Activated CD8-positive, alpha-beta memory T cell treated with anti-CD3 and anti-CD28 coated beads, Interleukin-2, amount 50 U/mL, for 48 hours (primary cell): ENCODE measurements around the gene ZKSCAN3.
"Not testable (repeated sequence)": the region's sequence is repeated elsewhere in the genome, so short reads cannot be mapped to it uniquely, and the experiment has no call there.

Experiments
- DNase-seq: peaks from one replicate; pipeline ENCODE4 v3.0.0-alpha.2; 2020

Gene ZKSCAN3

DNA sequence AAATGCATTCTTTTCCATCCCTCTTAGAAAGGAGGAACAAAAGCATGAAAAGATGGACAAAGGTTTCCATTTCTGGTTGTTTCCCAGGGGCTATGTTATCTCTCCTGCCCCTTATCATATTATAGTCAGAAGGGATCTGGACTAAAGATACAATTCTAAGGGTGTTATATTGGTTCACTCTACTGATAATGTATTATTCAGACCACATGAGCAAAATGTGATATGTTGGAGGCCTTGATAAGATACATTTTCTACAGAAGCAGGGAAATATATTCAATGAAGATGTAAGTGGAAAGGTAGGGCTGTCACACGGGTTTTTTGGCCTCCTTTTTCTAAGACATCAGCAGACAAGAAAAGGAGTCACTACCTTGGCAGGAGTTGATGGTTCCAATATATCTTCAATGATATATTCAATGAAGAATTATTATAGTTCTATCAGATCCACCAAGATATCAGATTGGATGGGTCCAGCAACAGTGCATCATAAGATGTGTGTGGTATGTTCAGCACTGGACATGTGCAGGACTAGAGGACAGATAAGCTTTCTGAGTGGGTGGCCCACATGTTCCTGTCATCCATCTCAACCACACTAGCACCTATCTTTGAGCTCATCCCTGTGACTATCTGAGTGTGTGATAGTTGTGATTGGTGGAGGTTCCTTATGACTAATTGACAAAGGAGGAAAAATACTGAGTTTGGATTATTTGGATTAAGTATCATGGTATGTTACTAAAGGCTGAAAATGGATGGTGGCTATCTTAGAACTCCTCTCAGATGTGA lies 5.7 kb upstream of the ZKSCAN3 start:
- no peak for DNase-seq

DNA sequence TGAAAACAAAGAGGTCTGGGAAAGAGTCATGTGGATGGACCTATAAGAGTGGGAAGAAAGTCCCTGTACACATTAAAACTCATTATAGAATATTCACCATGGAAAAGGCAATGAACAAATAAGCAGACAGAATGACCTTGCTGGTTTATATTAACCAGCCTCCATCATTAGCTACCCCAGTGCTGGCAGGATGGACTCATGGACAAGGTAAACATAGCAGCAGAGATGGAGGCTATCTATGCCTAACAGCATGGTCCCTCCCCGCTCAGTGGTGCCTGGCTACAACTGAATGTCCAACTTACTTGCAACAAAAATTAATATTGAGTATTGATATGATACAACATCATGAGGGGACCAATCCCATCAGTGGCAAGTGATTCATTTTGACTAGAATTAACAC lies 4.5 kb upstream of the ZKSCAN3 start:
- no peak for DNase-seq

DNA sequence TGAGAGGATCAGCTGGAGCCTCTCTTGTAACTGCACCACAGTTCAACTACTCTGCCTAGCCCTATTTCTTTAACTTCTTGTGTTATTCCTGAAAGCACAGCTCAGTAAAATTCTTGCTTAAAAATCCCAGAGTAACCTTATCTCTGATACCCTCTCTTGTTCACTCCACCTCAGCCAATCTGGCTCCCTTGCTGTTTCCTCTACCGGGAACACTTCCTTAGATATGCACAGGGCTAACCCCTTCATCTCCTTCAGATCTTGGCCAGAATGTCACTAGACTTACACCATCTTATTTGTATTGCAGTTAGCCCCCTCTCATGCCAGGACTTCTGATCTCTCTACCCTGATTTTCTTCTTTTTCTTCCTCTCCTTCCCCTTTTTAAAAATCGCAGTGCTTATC lies 2.6 kb upstream of the ZKSCAN3 start:
- no peak for DNase-seq

DNA sequence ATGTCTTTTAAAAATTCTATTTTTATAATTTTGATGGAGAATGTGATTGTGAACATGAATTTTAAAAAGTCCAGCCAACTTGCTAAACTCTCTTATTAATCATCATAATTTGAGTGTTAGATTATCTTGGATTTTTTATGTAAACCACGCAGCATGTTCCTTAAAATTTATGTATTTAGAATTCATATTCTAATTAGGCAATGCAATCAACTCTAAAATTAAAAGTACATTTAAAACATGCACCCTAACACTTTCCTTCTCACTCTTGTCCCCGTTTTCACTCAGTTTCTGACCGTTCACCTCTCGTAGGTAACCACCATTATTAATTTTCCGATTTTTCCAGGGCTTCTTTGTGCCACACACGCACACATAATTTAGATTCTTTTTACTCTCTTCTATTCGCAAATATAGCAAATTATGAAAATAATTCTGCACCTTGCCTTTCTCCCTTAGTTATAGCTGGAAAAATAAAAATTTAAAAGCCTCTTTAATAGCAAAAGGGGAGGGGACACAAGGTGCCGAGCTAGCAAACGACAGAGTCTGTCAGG lies 329 bp upstream of the ZKSCAN3 start:
- no peak for DNase-seq

DNA sequence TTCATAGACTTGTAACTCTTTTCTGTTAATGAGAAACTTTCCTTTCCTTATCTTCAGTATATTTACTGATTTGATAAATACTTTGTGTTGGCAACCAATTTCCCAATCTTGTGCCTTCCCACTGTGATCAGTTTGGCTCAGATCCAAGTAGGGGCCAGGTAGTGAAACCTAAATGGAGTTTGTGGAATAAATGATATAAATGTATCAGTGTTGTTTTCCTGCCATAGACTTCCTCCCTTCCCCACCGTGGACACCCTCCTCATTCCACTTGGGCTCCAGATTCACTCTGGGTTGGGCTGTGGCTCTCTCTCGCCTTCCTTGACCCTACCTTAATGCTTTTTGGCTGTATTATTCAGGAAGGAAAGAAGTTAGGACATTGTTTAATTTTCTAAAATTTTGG lies 1.3 kb downstream of the ZKSCAN3 start:
- DNase-seq, result no peak

DNA sequence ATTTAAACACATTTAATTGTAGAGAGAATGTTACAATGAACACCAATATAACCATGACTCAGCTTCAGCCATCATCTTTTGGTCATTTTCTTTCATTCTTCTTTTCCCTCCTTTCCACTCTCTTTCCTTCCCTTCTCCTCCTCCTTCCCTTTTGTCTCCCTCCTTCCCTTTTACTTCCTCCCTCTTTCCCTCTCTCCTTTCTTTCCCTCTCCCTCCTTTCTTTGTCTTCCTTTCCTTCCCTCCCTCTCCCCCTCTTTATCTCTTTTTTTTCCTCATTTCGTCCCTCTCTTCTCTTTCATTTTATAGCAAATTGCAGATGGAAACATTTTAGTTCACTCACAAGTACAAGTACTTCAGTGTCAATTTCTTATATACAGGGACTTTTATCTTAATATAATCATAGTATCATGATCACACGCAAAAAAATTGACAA lies 1.8 kb downstream of the ZKSCAN3 start:
- DNase-seq, result no peak

DNA sequence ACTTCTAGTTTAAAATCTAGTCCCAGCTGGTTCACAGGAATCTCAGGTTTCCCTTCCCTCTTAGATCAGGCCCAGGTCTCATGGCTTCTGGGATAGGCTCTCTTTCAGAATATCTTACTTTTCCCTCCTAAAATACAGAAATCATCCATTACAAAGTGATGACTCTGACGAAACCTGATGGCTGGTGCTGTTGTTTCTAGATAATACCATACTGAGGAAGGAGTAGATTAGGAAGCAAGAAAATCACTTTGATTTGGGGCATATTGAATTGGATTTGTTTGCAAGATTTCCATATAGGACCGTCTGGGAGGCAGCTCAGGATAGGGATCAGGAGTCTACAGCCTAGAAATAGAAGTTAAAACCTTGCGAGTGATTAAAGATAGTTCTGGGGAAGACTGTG lies 3.6 kb downstream of the ZKSCAN3 start:
- DNase-seq, result no peak

DNA sequence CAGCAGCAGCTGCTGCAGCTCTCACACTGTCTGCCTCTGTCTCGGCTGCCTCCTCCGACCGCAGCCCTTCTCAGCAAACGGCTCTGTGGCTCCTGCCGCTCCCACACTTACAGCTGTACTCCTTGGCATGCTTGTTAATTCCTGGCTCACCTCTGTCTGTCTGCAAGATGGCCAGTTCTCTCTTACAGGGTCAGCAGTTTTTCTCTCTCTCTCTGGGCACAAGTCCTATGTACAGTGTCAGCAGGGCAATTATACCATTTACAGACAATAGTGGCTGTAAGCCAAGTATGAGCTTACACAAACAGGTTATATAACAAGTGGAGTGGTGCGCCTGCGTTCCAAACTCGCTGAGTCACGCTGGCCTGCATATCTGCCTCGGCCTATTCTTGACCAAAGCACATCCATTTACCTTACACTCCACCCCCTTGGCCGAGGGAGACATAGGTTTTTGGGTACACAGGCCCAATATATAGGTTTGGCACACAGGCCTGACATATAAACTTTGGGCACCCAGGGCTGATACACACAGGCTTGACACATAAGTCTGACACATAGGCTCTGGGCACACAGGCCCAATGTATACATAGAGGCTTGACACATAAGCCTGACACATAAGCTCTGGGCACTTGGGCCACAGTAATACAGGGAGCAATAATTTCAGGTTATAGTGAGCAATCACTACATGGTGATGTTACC lies 4.4 kb downstream of the ZKSCAN3 start:
- DNase-seq, result no peak

DNA sequence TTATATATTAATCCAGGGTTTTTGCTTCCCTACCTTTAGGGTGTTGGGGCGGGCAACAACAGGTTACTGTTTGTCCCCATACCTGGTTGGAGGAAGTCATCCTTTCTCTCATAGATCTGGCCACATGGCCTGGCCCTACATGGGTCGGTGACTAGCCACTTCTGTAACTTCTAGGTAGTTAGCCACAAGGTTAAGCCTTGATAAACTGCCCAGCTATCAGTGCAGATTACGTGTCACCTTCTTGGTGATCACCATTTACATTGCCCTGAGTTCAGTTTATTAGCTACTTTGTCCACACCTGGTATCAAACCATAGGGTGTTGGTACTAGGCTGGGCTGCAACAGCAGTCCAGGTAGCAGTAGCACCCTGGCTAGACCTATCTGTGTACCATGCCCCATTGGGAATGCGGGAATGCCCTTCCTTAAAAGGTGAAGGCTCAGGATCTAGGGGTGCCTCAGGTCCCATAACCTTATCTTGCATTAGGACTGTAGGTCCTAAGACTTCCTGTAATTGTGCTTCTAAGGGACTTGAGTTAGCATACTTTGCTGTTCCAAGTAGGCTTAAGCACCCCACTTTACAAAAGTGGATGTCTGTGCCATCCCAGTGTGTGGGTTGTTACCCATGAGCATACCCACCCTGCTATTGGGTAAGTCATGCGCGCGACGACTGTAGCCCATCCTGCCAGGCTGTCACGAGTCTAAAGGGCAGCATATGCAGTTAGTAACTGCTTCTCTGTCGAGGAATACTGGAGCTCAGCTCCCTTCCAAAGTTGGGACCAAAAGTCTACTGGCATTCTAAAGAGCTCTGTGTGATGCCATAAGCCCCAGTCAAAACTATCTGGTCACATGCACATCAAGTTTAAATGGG lies 5.2 kb downstream of the ZKSCAN3 start:
- DNase-seq, result no peak

DNA sequence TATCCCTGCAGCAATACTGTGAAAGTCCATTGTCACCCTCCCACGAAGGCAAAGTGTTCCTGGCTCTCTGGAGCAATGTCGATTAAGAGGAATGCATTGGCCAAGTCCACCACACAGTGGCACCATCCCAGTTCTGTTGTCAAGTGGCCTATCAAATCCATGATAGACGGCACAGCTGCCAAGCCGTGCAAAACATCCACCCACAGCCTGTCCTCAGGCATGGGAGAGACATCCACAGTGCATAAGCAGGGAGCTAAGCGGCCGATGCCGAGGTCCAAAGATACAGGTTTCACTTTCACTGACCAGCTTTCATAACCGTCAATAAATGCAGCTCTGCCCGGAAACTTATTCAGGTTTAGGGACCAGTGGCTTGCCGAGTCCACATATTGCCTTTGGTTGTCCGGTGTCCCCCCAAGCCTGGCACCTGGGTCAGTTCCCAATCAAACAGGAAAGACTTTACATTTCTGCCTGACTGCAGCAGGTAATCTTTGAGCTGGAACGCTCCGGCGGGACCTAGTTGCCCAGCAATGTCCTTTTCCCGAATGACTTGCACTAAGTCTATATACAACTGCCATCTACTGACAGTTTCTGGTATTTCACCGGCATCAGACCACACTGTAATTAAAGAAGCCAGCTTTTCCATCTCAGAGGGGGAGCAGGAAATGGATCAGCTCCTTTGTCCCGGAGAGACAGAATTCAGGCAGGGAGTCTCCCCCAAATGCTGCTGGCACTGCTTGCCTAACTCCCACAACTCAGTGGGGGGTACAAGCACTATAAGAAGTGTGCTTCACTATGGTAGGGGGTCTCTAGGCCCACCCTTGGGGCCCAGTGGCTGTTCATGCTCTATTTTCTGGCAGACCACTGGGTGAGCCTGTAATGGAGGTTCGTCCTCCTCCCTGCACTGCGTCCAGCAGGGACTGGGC lies 6.3 kb downstream of the ZKSCAN3 start:
- DNase-seq, result peak; percentile 73

DNA sequence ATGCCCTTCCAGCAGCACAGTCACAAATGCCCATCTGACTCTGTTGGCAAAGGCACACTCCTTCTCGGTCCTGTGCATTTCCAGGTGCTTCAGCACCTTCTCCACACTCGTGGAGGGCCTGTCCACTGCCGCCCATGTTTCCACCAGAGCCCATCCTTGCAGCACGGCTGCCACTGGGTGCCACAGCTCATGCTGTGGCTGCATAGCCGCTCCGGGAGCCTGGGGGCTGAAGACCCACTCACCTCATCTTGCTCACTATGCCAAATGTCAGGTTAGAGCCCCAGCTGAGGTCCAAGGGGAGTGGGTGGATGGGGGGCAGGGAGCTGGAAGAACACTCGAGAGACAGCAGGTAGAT lies 6.9 kb downstream of the ZKSCAN3 start:
- no peak for DNase-seq

DNA sequence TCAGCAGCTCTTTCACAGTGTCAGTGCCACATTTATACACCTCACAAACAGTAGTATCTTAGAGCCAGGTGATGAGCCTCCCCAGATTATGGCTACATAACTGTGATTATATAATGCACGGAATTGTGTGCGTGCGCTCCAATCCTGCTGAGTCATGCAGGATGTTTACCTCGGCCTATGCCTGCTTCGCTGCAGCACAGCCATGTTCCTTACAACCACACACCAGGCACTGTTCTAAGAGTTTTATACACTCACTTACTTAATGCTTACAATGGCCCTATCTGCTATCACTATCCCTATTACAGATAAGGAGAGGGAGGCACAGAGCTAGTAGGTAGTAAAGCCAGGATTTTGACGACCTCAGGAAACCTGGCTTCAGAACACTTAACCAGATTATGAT lies 7.3 kb downstream of the ZKSCAN3 start:
- DNase-seq, result no peak

DNA sequence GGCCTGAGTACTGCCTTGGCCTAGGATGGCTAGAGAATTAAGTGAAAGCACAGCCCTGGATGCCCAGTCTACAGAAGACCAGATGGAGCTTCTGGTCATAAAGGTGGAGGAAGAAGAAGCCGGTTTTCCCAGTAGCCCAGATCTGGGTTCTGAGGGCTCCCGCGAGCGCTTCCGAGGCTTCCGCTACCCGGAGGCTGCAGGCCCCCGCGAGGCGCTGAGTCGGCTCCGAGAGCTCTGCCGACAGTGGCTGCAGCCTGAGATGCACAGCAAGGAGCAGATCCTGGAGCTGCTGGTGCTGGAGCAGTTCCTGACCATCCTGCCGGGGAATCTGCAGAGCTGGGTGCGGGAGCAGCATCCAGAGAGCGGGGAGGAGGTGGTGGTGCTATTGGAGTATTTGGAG lies 9.8 kb downstream of the ZKSCAN3 start:
- not testable (repeated sequence) for DNase-seq

DNA sequence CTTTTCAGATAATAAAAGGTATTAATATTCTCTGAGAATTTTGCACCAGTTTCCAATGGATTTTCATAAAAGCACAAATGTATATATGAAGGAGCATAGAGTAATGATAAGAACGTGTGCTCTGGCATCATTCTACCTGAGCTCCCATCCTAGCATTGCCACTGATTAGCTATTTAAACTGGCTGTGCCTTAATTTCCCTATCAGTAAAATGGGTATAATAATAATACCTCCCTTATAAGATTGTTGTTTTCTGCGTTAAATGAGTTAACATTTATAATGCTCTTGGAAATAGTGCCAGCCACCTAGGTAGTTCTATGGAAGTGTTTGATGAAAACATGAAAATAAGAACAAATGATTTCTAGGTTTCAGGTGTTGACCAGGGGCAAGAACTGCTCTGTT lies 11.2 kb downstream of the ZKSCAN3 start:
- DNase-seq, result no peak

DNA sequence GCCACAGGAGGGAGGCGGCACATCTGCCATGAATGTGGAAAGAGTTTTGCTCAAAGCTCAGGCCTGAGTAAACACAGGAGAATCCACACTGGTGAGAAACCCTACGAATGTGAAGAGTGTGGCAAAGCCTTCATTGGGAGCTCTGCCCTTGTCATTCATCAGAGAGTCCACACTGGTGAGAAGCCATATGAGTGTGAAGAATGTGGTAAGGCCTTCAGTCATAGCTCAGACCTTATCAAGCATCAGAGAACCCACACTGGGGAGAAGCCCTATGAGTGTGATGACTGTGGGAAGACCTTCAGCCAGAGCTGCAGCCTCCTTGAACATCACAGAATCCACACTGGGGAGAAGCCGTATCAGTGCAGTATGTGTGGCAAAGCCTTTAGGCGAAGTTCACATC lies 15.8 kb downstream of the ZKSCAN3 start:
- DNase-seq, result not testable (repeated sequence)

DNA sequence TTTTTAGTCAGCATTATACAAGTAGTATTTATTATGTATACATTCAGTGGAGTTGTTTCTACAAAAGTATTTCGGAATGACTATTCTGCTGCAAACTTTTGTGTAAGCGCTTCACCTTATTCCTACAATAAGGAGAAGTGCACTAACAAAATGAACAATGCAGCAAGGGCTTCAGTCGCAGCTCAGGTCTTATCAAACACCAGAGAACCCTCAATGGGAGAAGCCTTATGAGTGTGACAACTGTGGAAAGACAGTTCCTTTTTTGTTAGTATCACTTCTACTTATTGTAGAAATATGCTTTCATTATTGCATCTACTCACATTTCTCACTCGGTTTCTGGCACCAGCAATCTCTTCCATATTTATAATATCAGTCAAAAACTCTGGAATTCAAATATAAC lies 18.8 kb downstream of the ZKSCAN3 start:
- no peak for DNase-seq

DNA sequence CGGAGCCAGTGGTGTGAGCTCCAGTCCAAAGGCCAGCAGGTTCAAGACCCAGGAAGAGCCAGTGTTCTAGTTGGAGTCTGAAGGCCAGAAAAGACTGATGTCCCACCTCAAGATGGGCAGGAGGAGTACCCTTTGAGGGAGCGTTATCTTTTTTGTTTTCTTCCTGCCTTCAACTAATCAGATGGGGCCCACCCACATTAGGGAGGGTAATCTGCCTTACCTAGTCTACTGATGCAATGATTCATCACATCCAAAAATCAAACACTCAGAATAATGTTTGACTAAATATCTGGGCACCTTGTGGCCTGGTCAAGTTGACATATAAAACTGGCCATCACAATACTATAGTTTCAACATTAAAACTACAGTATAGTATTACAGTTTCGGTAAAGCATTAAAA lies 19.7 kb downstream of the ZKSCAN3 start:
- no peak for DNase-seq

DNA sequence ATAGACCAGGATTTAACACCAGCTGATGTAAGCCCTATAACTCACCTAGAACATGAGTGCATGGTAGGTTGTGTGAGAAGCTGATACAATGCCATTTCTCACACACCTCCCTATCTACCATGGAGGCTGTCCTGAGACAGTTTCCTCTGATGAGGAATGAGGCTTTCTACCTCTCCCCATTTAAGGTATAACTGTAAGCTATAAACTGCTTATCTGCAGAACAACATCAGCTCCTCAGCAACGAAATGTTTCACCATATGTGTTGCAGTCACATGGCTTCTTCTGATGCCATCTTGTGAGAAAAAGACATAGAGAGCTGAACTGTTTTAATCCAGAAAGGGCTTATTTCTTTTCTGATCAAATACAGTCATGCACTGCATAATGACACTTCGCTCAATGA lies 20.7 kb downstream of the ZKSCAN3 start:
- no peak for DNase-seq

DNA sequence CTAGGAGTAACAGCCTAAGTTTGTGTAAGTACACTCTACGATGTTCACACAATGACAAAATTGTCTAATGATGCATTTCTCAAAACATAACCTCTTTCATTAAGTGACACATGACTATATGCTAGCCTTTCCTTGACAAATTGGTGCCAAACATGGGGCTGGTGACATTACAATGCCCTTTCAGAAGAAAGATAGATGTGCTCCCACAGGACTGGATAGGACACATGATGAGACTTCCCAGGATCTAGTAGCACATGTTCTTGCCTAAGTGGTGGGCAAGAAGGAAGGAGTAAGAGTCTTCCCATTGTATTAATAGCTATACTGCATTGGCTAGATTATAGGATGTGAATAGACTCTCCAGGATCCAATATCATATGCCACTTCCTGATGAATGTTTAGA lies 21.5 kb downstream of the ZKSCAN3 start:
- DNase-seq, result no peak

DNA sequence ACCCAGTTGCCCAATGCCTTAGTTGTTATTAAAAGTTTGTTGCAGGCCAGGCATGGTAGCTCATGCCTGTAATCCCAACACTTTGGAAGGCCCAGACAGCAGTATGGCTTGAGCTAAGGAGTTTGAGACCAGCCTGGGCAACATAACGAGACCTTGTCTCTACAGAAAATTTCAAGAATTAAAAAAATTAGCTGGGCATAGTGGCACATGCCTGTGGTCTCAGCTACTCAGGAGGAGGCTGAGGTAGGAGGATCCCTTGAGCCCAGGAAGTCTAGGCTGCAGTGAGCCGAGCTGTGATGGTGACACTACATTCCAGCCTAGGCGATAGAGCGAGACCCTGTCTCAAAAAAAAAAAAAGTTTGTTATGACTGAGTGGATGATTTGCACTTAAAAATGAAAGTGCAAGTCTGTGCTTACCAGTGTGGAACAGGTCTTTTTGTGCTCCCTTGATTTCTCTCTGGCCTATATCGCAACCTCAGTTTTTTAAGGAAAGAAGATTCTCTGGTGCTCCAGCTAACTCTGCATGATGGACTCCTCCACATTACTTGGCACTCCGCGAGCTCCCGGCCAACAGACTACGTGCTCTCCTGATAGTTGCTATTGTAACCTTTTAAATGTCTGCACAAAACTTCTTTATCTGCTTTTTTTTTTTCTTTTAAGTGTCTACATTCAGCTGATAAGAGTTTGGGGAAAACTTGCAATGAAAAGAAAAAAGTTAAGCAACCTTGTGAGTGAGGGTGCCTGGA lies 22.1 kb downstream of the ZKSCAN3 start:
- no peak for DNase-seq

DNA sequence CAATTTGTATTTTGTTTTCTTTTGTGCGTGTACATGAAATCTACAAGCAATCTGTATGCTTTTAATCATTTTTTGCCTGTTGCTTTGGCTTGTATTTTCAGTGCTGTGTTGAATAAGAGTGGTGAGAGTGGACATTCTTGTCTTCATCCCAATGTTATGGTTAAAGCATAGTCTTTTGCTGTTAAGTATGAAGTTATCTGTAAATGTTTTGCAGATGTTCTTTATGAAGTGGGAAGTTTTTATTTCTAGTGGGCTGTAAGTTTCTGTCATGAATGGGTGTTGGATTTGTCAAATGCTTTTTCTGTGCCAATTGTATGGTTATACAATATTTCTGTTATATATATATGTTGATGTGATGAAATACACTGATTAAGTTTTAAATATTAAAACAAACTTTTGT lies 24.2 kb downstream of the ZKSCAN3 start:
- DNase-seq, result no peak

DNA sequence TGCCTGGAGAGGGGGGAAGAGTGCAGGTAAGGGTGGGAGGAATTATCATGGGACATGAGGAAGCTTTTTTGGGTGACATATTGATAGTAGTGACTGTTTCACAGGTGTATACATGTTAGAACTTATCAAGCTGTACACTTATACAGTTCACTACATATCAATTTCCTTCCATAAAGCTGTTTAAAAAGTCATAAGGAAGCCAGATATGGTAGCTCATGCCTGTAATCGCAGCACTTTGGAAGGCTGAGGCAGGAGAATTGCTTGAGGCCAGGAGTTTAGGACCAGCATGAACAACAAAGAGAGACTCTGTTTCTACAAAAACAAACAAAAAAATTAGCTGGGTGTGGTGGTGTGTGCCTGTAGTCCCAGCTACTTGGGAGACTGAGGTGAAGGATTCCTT lies 28.1 kb downstream of the ZKSCAN3 start:
- no peak for DNase-seq
